K562 (cell line): ENCODE data around the gene TMEM271.

Experiments used
- CSDE1 ChIP-seq, 2 experiments: fragments of 450-650 bp; IDR thresholded peaks; 2 replicates each; pipeline ENCODE4 v1.6.1; 2016; ENCODE audit warnings: mild to moderate bottlenecking in 1 of 2
- EZH2 ChIP-seq: IDR thresholded peaks from 2 replicates; pipeline ENCODE4 v1.6.1; 2012; ENCODE audit warnings: low read depth, mild to moderate bottlenecking, inconsistent platforms, low read length, borderline replicate concordance
- HNRNPUL1 ChIP-seq: fragments of 200-400 bp; formaldehyde crosslinking; IDR thresholded peaks from 2 replicates; pipeline ENCODE4 v1.6.1; 2017; ENCODE audit warnings: low read length
- SIN3B ChIP-seq: fragments of 450-650 bp; IDR thresholded peaks from 2 replicates; pipeline ENCODE4 v1.6.1; 2017; ENCODE audit warnings: low read depth, mild to moderate bottlenecking, moderate library complexity

DNA sequence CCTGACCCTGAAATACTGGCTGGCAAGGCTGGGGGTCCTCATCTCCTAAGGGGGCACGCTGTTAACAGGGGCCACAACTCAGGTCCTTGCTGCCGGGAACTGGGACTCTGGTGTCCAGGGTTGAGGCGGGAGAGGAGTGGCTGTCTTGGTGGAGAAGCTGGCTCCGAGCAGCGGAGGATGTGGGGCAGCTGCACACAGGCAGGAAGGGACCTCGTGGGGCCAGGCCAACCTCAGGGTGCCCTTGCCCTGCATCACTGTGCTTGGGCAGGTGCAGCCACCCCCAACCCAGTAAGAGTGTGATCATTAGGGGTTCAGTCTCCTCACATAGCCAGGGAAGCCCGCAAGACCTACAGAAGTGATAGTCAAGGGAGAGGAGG lies 36.6 kb upstream of the TMEM271 start:
- TF ChIP-seq HNRNPUL1: no peak
- TF ChIP-seq CSDE1 (IDR thresholded peaks at IDR 0.05): no peak
- no peak for TF ChIP-seq EZH2
- TF ChIP-seq SIN3B: no peak
